K562 (cell line): Measurements from ENCODE around the gene ZSWIM6. TPM values are rescaled to one million over a fixed set of nuclear protein-coding genes. Genes with fewer than 3 reads are reported as not detected.

Experiments used
- ATAC-seq: fragments of 200-7000 bp; cut with Tn5 transposase; 3 replicates; pipeline ENCODE4 v1.9.1; 2020; ENCODE audit warnings: moderate library complexity
- BruUV-seq: library from RNA; stranded (reverse); fragments of 400-500 nt; replicated peaks from 2 replicates; lab custom pipeline; 2021; lab: Mats Ljungman, UMichigan
- CTCF ChIA-PET: fragments of 300-600 bp; formaldehyde crosslinking; extraction: SDS; loops from one replicate; lab custom pipeline; 2021; ENCODE audit warnings: low intra/inter-chr PET ratio; lab: Yijun Ruan, JAX
- POLR2A ChIA-PET: fragments of 300-600, 350-650 bp; sonication (Branson Sonifier 250); formaldehyde crosslinking; extraction: SDS; loops from one replicate; lab custom pipeline; 2021; ENCODE audit warnings: antibody characterized with exemption, inconsistent platforms; lab: Yijun Ruan, JAX
- DNase-seq, 4 experiments: peaks; one replicate each; pipeline versions ENCODE4 v3.0.0 to v3.0.0-alpha.2; 2011 to 2018; ENCODE audit warnings: low spot score in 3 of 4, mixed read lengths in 3 of 4; ENCODE audit errors: extremely low read depth in 1 of 4
- FAIRE-seq: peaks from 2 replicates; lab custom pipeline; 2011; peaks lifted over from hg19 to GRCh38; lab: Jason Lieb, UNC
- H2AFZ ChIP-seq: 2 replicates; pipeline ENCODE4 v1.6.0; 2011; ENCODE audit warnings: low read depth, low read length, control low read depth, inconsistent platforms
- H3K27ac ChIP-seq: fragments of 200-600 bp; 3 replicates; pipeline ENCODE4 v1.8.0; 2011; ENCODE audit warnings: low read depth, mild to moderate bottlenecking, control low read depth, inconsistent platforms, low read length, moderate library complexity, mixed read lengths; ENCODE audit errors: extremely low read depth
- H3K27me3 ChIP-seq, 2 experiments: fragments of 300-600 bp in 1 of 2; 2 replicates in 1 of 2; 3 replicates in 1 of 2; pipeline versions ENCODE4 v1.6.0 to v1.8.0; 2011; ENCODE audit warnings: inconsistent platforms in 2 of 2, low read length in 2 of 2, mild to moderate bottlenecking in 1 of 2, mixed read lengths in 1 of 2, moderate library complexity in 1 of 2; ENCODE audit not compliant: control insufficient read depth in 2 of 2, insufficient read depth in 2 of 2
- H3K36me3 ChIP-seq: fragments of 300-600 bp; 3 replicates; pipeline ENCODE4 v1.8.0; 2011; ENCODE audit warnings: mild to moderate bottlenecking, low read length, inconsistent platforms; ENCODE audit not compliant: control insufficient read depth, insufficient read depth
- H3K4me1 ChIP-seq, 2 experiments: fragments of 200-600 bp in 1 of 2; replicated peaks in 1 of 2; 2 replicates in 1 of 2; 3 replicates in 1 of 2; pipeline versions ENCODE4 v1.5.1 to v1.8.0; 2011; ENCODE audit warnings: inconsistent platforms in 2 of 2, low read length in 2 of 2, mild to moderate bottlenecking in 1 of 2, mixed read lengths in 1 of 2, moderate library complexity in 1 of 2; ENCODE audit not compliant: control insufficient read depth in 2 of 2, insufficient read depth in 2 of 2
- H3K4me2 ChIP-seq: 2 replicates; pipeline ENCODE4 v1.6.1; 2011; ENCODE audit warnings: low read length, control low read depth, inconsistent platforms, mixed read lengths; ENCODE audit not compliant: insufficient read depth
- H3K4me3 ChIP-seq: fragments of 200-600 bp; sonication (generic), shearing (Covaris generic); 2 replicates; pipeline ENCODE4 v1.5.1; 2016; ENCODE audit warnings: control low read depth, inconsistent platforms
- H3K79me2 ChIP-seq: fragments of 200-600 bp; 3 replicates; pipeline ENCODE4 v1.8.0; 2011; ENCODE audit warnings: low read length, inconsistent platforms; ENCODE audit not compliant: control insufficient read depth, insufficient read depth
- H3K9ac ChIP-seq, 2 experiments: 2 replicates each; pipeline versions ENCODE4 v1.6.0 to v1.6.1; 2011; ENCODE audit warnings: low read depth in 2 of 2, low read length in 2 of 2, control low read depth in 1 of 2, inconsistent platforms in 1 of 2, mild to moderate bottlenecking in 1 of 2, mixed read lengths in 1 of 2; ENCODE audit not compliant: insufficient read depth in 1 of 2
- H3K9me1 ChIP-seq: one replicate; pipeline ENCODE4 v1.6.0; 2011; ENCODE audit warnings: inconsistent platforms, mild to moderate bottlenecking, low read length, moderate library complexity; ENCODE audit not compliant: control insufficient read depth, insufficient read depth
- H3K9me3 ChIP-seq: replicated peaks from 2 replicates; pipeline ENCODE4 v1.5.1; 2011; ENCODE audit warnings: low read depth, low read length, inconsistent platforms; ENCODE audit not compliant: control insufficient read depth, insufficient read depth
- H4K20me1 ChIP-seq: replicated peaks from 2 replicates; pipeline ENCODE4 v1.6.1; 2011; ENCODE audit warnings: low read length, inconsistent platforms, mixed read lengths; ENCODE audit not compliant: control insufficient read depth, insufficient read depth
- EZH2 ChIP-seq: IDR thresholded peaks from 2 replicates; pipeline ENCODE4 v1.6.1; 2012; ENCODE audit warnings: low read depth, mild to moderate bottlenecking, inconsistent platforms, low read length, borderline replicate concordance
- HNRNPLL ChIP-seq: fragments of 200-400 bp; formaldehyde crosslinking; IDR thresholded peaks from 2 replicates; pipeline ENCODE4 v1.6.1; 2017; ENCODE audit warnings: low read length, low read depth, mild to moderate bottlenecking; ENCODE audit not compliant: poor library complexity, severe bottlenecking
- POLR2B ChIP-seq: fragments of 450-650 bp; IDR thresholded peaks from 2 replicates; pipeline ENCODE4 v1.6.1; 2018; ENCODE audit warnings: low read depth; ENCODE audit not compliant: partially characterized antibody
- SMAD3 ChIP-seq: fragments of 450-650 bp; formaldehyde crosslinking; conservative IDR thresholded peaks from 2 replicates; pipeline ENCODE4 v1.4.0; 2020; ENCODE audit warnings: mild to moderate bottlenecking
- SRSF7 ChIP-seq: fragments of 200-400 bp; formaldehyde crosslinking; optimal IDR thresholded peaks from 2 replicates; pipeline ENCODE3; 2017; ENCODE audit warnings: mild to moderate bottlenecking, low read depth, low read length
- ZNF165 ChIP-seq: fragments of 250-450 bp; sonication (Bioruptor Pico); IDR thresholded peaks from 2 replicates; pipeline ENCODE4 v1.4.0; 2020; ENCODE audit warnings: borderline replicate concordance
- ZNF589 ChIP-seq: fragments of 200-800 bp; sonication (Bioruptor generic); IDR thresholded peaks from 2 replicates; pipeline ENCODE4 v1.6.1; 2016; ENCODE audit warnings: low read depth, missing genetic modification characterization, missing compliant biosample characterization
- ZNF699 ChIP-seq: fragments of 250-450 bp; sonication (Bioruptor Pico); IDR thresholded peaks from 2 replicates; pipeline ENCODE4 v1.8.0; 2021; ENCODE audit warnings: mild to moderate bottlenecking, moderate library complexity; ENCODE audit not compliant: insufficient replicate concordance
- WGBS: fragments of 100-300 bp; shearing (Covaris generic); methylation state at CpG from one replicate; pipeline ENCODE4 v1.1.6; 2016; ENCODE audit warnings: low coverage, mixed read lengths; ENCODE audit not compliant: insufficient coverage; ENCODE audit errors: missing lambda C conversion rate; 5-methylcytosine and 5-hydroxymethylcytosine counted together
- in situ Hi-C: fragments of 300-500 bp; cut with MboI; formaldehyde crosslinking; loops from 4 replicates; pipeline ENCODE4 v1.15.0; 2018; ENCODE audit warnings: inconsistent platforms, mixed read lengths
- intact Hi-C: fragments of 100-400 bp; cut with micrococcal nuclease; formaldehyde crosslinking; loops from 2 replicates; pipeline ENCODE4 v1.14.2; 2022
- polyA plus RNA-seq, 8 experiments: library from polyadenylated mRNA; depleted of rRNA in 4 of 8; stranded (reverse) in 5 of 8; unstranded in 3 of 8; fragments of >200 nt; fragmentation: Nextera tagmentation in 2 of 8; fragmentation: Illumina TruSeq in 1 of 8; extraction: Ambion mirVana in 2 of 8; extraction: Trizol in 1 of 8; gene quantifications; 2 replicates each; pipeline versions ENCODE4 v1.2.1 to v1.2.3, GENCODE V29; 2011 to 2014; ENCODE audit warnings: inconsistent platforms in 1 of 8, missing spikeins in 1 of 8
- total RNA-seq, 7 experiments: library from RNA; depleted of rRNA in 6 of 7; stranded (reverse); fragments of >200 nt in 6 of 7; fragmentation: Illumina TruSeq in 2 of 7; extraction: Trizol in 2 of 7; gene quantifications; 2 replicates each; pipeline versions ENCODE4 v1.2.1 to v1.2.3, GENCODE V29; 2011 to 2021; ENCODE audit warnings: low replicate concordance in 1 of 7
- TF ChIP-seq, protein P1 (sequence below): fragments of 250-450 bp; sonication (Bioruptor Pico); IDR thresholded peaks from 2 replicates; pipeline ENCODE4 v1.5.0; 2021; ENCODE audit warnings: mild to moderate bottlenecking, borderline replicate concordance

The ZSWIM6 gene
- total and polyA plus RNA-seq, 9 of the 15 experiments (the other 6 are each of a cell fraction or from before 2014, with no cell fraction given) = 0.81 to 3.2 (median 2.0) TPM

DNA sequence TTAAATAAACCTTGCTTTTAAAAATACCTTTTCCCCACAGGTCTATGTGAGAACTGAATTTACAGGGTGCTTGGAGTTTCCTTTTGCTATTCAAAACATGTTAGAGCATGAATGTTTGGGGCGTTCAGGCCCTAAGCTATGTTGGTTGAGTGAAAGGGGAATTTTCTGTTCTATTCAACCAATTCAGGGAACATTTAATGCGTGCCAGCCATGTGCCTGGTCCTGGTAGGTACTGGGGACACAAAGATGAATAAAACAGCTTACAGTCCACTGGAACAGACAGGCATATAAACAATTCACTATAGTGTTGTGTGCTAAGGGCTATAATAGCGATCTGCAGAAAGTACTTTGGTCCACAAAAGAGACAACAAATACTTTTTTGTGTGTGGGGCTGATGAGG is 108.5 kb downstream of the ZSWIM6 start (continued):
- TF ChIP-seq HNRNPLL = no peak
- TF ChIP-seq ZNF589 (CRISPR knock-in tag) = no peak
- TF ChIP-seq, protein P1, sequence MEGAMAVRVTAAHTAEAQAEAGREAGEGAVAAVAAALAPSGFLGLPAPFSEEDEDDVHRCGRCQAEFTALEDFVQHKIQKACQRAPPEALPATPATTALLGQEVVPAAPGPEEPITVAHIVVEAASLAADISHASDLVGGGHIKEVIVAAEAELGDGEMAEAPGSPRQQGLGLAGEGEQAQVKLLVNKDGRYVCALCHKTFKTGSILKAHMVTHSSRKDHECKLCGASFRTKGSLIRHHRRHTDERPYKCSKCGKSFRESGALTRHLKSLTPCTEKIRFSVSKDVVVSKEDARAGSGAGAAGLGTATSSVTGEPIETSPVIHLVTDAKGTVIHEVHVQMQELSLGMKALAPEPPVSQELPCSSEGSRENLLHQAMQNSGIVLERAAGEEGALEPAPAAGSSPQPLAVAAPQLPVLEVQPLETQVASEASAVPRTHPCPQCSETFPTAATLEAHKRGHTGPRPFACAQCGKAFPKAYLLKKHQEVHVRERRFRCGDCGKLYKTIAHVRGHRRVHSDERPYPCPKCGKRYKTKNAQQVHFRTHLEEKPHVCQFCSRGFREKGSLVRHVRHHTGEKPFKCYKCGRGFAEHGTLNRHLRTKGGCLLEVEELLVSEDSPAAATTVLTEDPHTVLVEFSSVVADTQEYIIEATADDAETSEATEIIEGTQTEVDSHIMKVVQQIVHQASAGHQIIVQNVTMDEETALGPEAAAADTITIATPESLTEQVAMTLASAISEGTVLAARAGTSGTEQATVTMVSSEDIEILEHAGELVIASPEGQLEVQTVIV (CRISPR knock-in tag) = no peak
- TF ChIP-seq, all 486 proteins: peak for 0

DNA sequence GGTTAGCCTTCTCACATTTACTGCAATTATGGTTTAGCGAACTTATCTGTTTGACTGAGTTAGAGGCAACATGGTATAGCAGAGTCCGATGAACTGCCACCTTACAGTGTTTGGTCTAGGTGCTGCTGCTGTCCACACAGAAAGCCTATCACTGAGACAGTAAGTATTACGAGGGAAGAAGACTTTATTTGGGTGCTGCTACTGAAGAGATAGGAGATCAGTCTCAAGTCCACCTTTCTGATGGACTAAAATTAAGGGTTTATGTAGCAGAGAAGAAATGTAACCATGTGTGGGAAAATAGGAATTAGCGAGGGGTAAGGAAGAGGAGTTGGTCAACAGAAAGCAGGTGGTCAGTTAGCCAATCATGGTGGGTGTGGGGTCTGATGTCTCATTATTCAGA is 109.7 kb downstream of the ZSWIM6 start:
- POLR2A ChIA-PET = no interaction called here
- no peak for ATAC-seq
- H3K4me2 ChIP-seq = no peak overlapping the region
- H3K4me3 ChIP-seq = no peak overlapping the region
- H3K79me2 ChIP-seq = no peaks in the 10 kb centered on the region
- TF ChIP-seq POLR2B = no peak
- no peak for TF ChIP-seq SMAD3 (CRISPR knock-in tag)
- no peak for TF ChIP-seq EZH2
- no peak for TF ChIP-seq SRSF7
- TF ChIP-seq ZNF699 = no peak
- TF ChIP-seq ZNF165 (CRISPR knock-in tag) = no peak
- no peaks in the 10 kb centered on the region for H3K4me1 ChIP-seq
- no peak overlapping the region for H3K9ac ChIP-seq
- intact Hi-C loops (no loop called here), in situ Hi-C loops (no loop called here)
- DNase-seq = no peak
- 5% methylated on average over 4 of the region's 4 CpGs for WGBS
- CTCF ChIA-PET = no interaction called here
- H3K27ac ChIP-seq = no peak overlapping the region
- H4K20me1 ChIP-seq = no peaks in the 10 kb centered on the region; the same call in 1 of the 2 replicates
- no peaks in the 10 kb centered on the region for H3K9me1 ChIP-seq
- H3K36me3 ChIP-seq = no peaks in the 10 kb centered on the region
- BruUV-seq = no TSS peak
- no peaks in the 10 kb centered on the region; a peak in 1 of 5 replicates for H3K27me3 ChIP-seq
- peaks cover 6% of the 10 kb centered on the region for H3K9me3 ChIP-seq
- no peak overlapping the region for H2AFZ ChIP-seq
- no peak for FAIRE-seq
